ENCODE measurements around the gene PDZD4.

DNA sequence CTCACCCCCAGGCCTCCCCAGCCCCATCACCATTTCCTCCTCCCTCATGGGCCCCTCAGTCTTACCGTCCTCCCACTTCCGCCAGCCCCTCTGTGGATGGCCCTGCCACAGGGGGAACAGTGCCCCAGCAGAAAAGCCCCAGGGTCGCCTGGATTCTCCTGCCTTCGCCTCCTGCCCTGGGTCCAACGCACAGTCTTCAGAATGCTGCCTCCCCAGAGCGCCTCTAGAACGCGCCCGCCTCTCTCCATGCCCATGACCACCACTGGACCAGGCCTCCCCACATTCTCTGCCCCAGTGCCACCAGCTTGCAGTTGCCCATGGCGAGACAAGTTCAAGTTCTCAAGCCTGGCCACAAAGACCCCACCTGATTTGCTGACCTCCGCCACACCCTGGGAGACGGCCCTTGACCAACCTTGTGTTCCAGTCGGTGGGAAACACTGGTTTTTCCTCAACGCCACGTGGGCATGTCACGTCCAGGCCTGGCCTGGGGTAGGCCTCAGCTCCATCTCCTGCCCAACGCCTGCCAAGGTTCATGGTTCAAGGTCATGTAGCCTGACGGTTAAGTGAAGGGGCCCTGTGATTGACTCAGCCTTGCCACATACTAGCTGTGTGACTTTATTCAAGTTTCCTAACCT is 66.9 kb downstream of the PDZD4 start:
- no peak for TF ChIP-seq POLR2A (IDR thresholded peaks at IDR 0.05; ENCODE audit: low read depth, low read length)
- TF ChIP-seq, protein P1, sequence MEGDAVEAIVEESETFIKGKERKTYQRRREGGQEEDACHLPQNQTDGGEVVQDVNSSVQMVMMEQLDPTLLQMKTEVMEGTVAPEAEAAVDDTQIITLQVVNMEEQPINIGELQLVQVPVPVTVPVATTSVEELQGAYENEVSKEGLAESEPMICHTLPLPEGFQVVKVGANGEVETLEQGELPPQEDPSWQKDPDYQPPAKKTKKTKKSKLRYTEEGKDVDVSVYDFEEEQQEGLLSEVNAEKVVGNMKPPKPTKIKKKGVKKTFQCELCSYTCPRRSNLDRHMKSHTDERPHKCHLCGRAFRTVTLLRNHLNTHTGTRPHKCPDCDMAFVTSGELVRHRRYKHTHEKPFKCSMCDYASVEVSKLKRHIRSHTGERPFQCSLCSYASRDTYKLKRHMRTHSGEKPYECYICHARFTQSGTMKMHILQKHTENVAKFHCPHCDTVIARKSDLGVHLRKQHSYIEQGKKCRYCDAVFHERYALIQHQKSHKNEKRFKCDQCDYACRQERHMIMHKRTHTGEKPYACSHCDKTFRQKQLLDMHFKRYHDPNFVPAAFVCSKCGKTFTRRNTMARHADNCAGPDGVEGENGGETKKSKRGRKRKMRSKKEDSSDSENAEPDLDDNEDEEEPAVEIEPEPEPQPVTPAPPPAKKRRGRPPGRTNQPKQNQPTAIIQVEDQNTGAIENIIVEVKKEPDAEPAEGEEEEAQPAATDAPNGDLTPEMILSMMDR (IDR thresholded peaks at IDR 0.05 in 2 of 3, conservative IDR thresholded peaks at IDR 0.05 in 1 of 3; ENCODE audit: control insufficient read depth in 2 of 3, extremely low read depth in 1 of 3, insufficient read depth in 1 of 3, low read depth in 3 of 3, low read length in 3 of 3) = no peak

Data from GM12878 (cell line).